Measurements from ENCODE around the gene OPTN.

Gene OPTN

GRCh38 chr10:13102002-13102794 lies 2.2 kb downstream of the OPTN start:
- H3K27me3 Mint-ChIP-seq, result no peaks in the 10 kb centered on the region
- peak overlapping the region; percentile 9 for H3K4me3 Mint-ChIP-seq
- H3K9me3 Mint-ChIP-seq (ENCODE audit: low read depth), result no peaks in the 10 kb centered on the region
- H3K4me1 Mint-ChIP-seq (ENCODE audit: low read depth), result peaks cover 56% of the 10 kb centered on the region
- H3K27ac Mint-ChIP-seq, result peak overlapping the region; percentile 42
- H3K36me3 Mint-ChIP-seq, result peaks cover 4% of the 10 kb centered on the region

DNA sequence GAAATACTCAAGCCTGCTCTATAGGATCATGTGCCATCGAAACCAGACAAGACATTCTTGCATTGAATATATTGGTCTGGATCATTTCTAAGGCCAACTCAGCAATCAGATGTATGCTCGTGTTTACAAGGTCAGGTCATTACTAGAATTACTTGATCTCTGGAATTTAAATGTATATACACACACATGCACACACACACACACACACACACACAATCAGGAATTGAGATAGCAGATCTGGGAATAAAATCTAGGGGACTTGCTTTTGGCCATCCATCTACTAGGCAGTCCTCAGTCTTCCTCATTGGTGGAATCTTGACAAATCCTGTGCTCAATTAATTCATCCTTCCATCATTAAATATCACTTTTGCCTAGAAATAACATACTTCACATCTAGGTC lies 3.6 kb downstream of the OPTN start:
- Mint-ChIP-seq H3K4me3 (no peak overlapping the region), H3K9me3 (ENCODE audit: low read depth) (no peaks in the 10 kb centered on the region), H3K27me3 (no peaks in the 10 kb centered on the region), H3K4me1 (ENCODE audit: low read depth) (peaks cover 68% of the 10 kb centered on the region), H3K27ac (peak overlapping the region; percentile 54), H3K36me3 (peaks cover 4% of the 10 kb centered on the region)

DNA sequence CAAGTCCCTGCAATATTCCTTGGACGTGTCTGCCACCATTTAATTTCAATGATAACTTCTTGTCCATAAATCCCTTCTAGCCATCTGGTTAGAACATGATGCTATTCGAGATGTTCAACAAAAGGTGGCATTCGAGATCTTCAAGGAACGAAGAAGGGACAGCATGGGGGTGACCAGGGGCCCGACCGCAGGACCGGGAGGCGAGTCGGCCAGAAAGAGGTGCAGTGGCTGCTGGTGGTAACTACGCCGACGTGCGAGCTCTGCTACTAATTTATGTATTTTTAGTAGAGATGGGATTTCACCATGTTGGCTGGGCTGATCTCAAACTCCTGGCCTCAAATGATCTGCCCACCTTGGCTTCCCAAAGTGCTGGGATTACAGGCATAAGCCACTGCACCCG lies 4.7 kb downstream of the OPTN start:
- Mint-ChIP-seq H3K36me3 (peaks cover 4% of the 10 kb centered on the region), H3K4me1 (ENCODE audit: low read depth) (peaks cover 66% of the 10 kb centered on the region), H3K27ac (no peak overlapping the region), H3K4me3 (no peak overlapping the region), H3K27me3 (no peaks in the 10 kb centered on the region), H3K9me3 (ENCODE audit: low read depth) (no peaks in the 10 kb centered on the region)

DNA sequence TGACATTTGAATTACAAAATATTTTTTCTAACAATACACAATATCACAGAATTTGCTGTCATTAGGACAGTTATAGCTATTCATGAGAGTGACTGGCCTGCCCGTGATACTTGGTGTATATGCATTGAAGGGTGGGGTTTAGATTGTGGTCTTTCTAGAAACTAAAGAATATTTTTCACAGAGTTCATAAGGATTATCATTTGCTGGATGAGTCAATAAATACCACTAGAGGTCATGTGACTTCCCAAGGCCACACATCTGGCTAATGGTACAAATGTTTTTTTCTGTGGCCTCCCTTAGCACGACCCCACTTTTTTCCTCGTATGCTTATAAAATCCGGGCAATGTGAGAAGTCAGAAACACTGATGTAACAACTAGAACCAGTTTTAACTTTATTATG lies 5.2 kb downstream of the OPTN start:
- Mint-ChIP-seq H3K36me3 (peaks cover 6% of the 10 kb centered on the region), H3K27me3 (no peaks in the 10 kb centered on the region), H3K9me3 (ENCODE audit: low read depth) (no peaks in the 10 kb centered on the region), H3K27ac (peak overlapping the region; percentile 16), H3K4me3 (no peak overlapping the region), H3K4me1 (ENCODE audit: low read depth) (peaks cover 69% of the 10 kb centered on the region)

DNA sequence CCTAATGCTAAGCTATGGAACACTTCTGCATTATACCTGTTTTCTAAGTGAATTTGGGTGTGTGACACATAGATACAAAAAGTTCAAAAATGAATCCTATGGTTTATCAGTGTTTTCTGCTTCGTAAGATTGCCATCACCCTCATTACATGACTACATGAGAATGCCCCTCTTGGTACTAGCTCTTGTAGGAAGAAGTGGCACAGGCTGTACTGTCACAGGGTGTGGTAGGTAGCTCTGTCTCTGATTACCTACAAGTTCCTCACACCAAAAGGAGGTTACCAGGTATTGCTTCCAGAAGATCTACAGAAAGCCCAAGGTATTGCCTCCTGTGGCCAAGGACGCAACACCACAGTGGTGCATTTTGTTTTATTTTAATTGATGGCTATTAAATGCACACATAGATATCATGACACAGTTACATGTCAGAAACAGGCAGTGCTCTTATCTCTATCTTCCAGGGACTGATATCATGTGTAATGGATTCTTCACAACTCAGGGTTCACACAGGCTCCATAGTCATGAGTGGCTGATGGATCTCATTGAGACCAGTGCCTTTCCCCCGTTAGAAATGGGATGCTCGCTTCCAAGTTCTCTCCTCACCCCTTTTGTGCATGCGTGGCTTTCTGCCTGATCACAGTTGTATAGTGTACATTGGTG lies 6.6 kb downstream of the OPTN start:
- Mint-ChIP-seq H3K27me3 (no peaks in the 10 kb centered on the region), H3K4me3 (no peak overlapping the region), H3K4me1 (ENCODE audit: low read depth) (peaks cover 70% of the 10 kb centered on the region), H3K9me3 (ENCODE audit: low read depth) (no peaks in the 10 kb centered on the region), H3K27ac (peak overlapping the region; percentile 87), H3K36me3 (peaks cover 10% of the 10 kb centered on the region)

GRCh38 chr10:13110908-13111307 lies 10.9 kb downstream of the OPTN start:
- Mint-ChIP-seq H3K4me3 (no peak overlapping the region), H3K36me3 (peaks cover 10% of the 10 kb centered on the region), H3K27me3 (no peaks in the 10 kb centered on the region), H3K27ac (no peak overlapping the region), H3K4me1 (ENCODE audit: low read depth) (peaks cover 41% of the 10 kb centered on the region), H3K9me3 (ENCODE audit: low read depth) (no peaks in the 10 kb centered on the region)

DNA sequence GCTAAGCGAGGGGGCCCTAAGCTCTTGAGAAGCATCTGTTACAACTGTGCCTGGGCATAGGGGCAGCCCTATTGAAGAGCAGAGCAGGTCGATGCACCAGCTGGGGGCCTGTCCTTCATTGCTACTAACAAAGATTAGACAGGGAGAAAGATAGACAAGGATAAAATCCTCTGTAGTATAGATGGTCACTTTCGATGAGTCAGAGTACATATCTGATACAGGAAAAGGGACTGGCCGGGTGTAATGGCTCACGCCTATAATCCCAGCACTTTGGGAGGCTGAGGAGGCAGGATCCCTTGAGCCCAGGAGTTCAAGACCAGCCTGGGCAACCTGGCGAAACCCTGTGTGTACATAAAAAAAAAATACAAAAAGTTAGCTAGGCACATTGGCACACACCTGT lies 13.6 kb downstream of the OPTN start:
- peaks cover 29% of the 10 kb centered on the region for H3K4me1 Mint-ChIP-seq (ENCODE audit: low read depth)
- no peak overlapping the region for H3K27ac Mint-ChIP-seq
- no peaks in the 10 kb centered on the region for H3K27me3 Mint-ChIP-seq
- no peaks in the 10 kb centered on the region for H3K9me3 Mint-ChIP-seq (ENCODE audit: low read depth)
- H3K4me3 Mint-ChIP-seq, result no peak overlapping the region
- peaks cover 12% of the 10 kb centered on the region for H3K36me3 Mint-ChIP-seq

DNA sequence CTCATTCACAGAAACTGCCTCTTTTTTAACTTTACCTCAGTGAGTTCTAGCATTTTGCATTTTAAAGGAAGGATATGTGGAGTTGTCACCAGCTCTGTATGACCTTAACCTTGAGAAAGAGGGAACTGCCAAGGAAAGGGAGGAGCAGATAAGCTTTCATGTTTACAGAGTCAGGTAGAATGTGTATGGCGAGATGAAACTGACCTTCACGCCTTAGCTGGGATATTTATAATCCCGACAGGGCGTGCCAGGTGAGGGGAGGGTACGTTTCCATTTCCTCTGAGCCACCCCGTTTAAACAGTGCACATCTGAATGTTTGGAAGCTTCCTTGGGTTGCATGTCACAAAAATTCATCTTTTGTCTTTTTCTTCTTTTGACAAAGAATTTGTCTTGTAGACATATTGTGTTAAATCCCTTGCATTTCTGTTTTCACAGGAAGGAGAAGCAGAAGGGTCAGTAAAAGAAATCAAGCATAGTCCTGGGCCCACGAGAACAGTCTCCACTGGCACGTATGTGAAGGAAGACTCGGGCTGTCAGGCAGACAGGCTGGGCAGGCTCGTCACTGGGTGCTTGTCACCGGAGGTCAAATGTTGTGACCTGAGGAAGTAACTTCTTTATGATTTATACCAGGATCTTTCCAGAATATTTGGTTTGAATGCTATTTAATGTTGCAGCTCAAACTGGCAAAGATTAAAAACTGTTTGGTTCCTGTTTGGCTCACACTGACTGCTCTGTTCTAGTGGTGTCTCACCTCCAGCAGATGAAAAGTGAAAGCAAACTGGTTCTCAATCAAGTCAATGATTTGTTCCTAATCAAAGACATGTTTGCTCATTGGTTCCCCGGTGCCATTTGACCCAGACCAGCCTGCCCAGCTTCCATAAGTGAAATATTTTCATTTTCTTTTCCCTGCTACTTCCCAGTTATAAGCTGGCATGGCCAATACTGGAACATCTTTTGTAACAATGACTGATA lies 16.2 kb downstream of the OPTN start:
- Mint-ChIP-seq H3K4me3 (peak overlapping the region; percentile 9), H3K27ac (peak overlapping the region; percentile 43), H3K9me3 (ENCODE audit: low read depth) (no peaks in the 10 kb centered on the region), H3K4me1 (ENCODE audit: low read depth) (peaks cover 14% of the 10 kb centered on the region), H3K27me3 (no peaks in the 10 kb centered on the region), H3K36me3 (peaks cover 16% of the 10 kb centered on the region)

DNA sequence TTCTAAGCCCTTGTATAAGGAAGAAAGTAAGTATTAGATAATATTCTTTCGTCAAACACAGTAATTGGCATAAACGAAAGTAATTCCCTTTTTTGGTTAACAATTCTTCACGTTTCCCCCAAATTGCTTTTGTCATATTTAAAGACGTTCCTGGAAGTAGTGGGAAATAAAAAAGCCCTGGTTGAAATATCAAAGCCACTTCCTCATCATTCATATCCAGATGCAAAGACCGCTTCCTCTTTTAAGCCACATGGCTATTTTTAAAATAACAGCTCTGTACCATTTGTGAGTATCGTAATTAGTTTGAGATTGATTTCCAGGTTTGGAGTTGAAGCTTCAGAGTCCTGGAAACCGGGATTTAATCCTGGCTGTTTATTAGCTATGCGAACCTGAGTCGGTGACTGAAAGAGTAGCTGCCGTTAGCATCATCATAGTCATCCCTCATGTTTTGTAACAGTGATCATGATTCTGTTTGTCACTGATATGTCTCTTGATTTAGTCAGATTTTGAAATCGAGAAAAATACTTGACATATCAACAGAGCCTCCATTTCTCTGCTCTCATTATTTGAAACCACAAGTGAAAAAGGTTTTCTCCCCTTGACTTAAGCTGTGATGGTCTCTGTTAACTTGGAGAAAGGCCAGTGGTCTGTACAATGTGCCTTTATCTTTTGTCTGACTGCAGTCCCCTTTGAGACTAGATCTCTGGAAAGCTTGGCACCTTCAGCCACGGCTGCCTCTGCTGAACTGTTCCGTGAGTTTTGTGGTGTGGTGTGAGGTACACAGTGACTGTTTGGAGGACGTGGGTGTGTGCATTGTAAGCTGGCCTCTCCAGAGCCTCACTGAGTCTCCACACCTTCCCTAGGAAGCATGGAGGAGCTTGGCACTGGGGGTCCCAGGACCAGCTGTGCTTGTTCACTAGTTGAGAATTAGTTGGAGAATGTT lies 18.1 kb downstream of the OPTN start:
- peaks cover 14% of the 10 kb centered on the region for H3K4me1 Mint-ChIP-seq (ENCODE audit: low read depth)

DNA sequence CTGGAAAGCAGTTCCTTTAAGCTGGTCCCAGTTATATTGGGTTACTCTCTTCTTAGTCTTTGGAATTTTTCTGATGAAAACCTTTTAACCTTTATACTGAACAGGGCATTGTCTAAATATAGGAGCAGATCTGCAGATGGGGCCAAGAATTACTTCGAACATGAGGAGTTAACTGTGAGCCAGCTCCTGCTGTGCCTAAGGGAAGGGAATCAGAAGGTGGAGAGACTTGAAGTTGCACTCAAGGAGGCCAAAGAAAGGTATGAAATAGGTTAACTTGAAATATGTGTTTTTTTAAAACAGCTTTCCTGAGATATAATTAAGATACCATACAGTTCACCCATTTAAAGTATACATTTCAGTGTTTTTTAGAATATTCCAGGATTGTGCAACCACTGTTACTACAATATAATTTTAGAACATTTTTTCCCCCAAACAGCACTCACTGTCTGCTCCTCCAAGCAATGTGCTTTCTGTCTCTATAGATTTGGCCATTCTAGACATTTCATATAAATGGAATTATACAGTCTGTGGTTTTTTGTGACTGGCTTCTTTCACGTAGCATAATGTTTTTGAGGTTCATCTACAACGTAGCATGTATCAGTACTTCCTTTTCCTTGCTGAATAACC lies 18.9 kb downstream of the OPTN start:
- Mint-ChIP-seq H3K9me3 (ENCODE audit: low read depth) (no peaks in the 10 kb centered on the region), H3K27ac (no peak overlapping the region), H3K36me3 (peaks cover 25% of the 10 kb centered on the region), H3K27me3 (no peaks in the 10 kb centered on the region), H3K4me3 (no peak overlapping the region), H3K4me1 (ENCODE audit: low read depth) (peaks cover 14% of the 10 kb centered on the region)

More for the DNA sequence above, 18.1 kb downstream of the OPTN start:
- Mint-ChIP-seq H3K9me3 (ENCODE audit: low read depth) (no peaks in the 10 kb centered on the region), H3K27ac (peak overlapping the region; percentile 25), H3K4me3 (no peak overlapping the region), H3K36me3 (peaks cover 25% of the 10 kb centered on the region), H3K27me3 (no peaks in the 10 kb centered on the region)

- Mint-ChIP-seq H3K36me3 (peaks cover 30% of the 10 kb centered on the region), H3K9me3 (ENCODE audit: low read depth) (no peaks in the 10 kb centered on the region), H3K4me3 (no peak overlapping the region), H3K4me1 (ENCODE audit: low read depth) (peaks cover 12% of the 10 kb centered on the region), H3K27me3 (no peaks in the 10 kb centered on the region), H3K27ac (no peak overlapping the region)
These were observed 21.0 kb downstream of the OPTN start for GRCh38 chr10:13120786-13121499.

- Mint-ChIP-seq H3K4me1 (ENCODE audit: low read depth) (peaks cover 12% of the 10 kb centered on the region), H3K4me3 (no peak overlapping the region), H3K27me3 (no peaks in the 10 kb centered on the region), H3K9me3 (ENCODE audit: low read depth) (no peaks in the 10 kb centered on the region), H3K27ac (no peak overlapping the region), H3K36me3 (peaks cover 29% of the 10 kb centered on the region)
These were observed 21.5 kb downstream of the OPTN start for GRCh38 chr10:13121500-13121854.

DNA sequence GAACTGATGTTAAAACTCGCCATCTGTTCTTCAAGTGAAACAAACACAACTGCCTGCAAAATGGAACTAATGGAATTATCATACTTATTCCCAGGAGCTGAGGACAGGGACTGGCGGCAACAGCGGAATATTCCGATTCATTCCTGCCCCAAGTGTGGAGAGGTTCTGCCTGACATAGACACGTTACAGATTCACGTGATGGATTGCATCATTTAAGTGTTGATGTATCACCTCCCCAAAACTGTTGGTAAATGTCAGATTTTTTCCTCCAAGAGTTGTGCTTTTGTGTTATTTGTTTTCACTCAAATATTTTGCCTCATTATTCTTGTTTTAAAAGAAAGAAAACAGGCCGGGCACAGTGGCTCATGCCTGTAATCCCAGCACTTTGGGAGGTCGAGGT lies 36.7 kb downstream of the OPTN start:
- no peak overlapping the region for H3K27ac Mint-ChIP-seq
- peaks cover 39% of the 10 kb centered on the region for H3K36me3 Mint-ChIP-seq
- no peaks in the 10 kb centered on the region for H3K9me3 Mint-ChIP-seq (ENCODE audit: low read depth)
- no peaks in the 10 kb centered on the region for H3K4me1 Mint-ChIP-seq (ENCODE audit: low read depth)
- no peak overlapping the region for H3K4me3 Mint-ChIP-seq
- H3K27me3 Mint-ChIP-seq, result no peaks in the 10 kb centered on the region
